Measurements from ENCODE around the gene PRRC1. TPM values are rescaled to one million over a fixed set of nuclear protein-coding genes. Genes with fewer than 3 reads are reported as not detected.

The PRRC1 gene
- polyA plus RNA-seq (ENCODE audit: insufficient read length in 12 of 12), result 10 to 100 TPM in 11 of 12 donors, not detected in 1; 51.4 to 86.4 (median 62.7) TPM
- long read RNA-seq, donor 1, full-length matches to known transcripts, result 10 of 33 reads
- long read RNA-seq, donor 1, partial matches to known transcripts, result 23 of 33 reads
- long read RNA-seq, donor 1, other reads (novel, unspliced or antisense), result 0 of 33 reads
- long read RNA-seq, donor 2, full-length matches to known transcripts, result 15 of 33 reads
- long read RNA-seq, donor 2, partial matches to known transcripts, result 18 of 33 reads
- long read RNA-seq, donor 2, other reads (novel, unspliced or antisense), result 0 of 33 reads
- long read RNA-seq, donor 3, full-length matches to known transcripts, result 10 of 10 reads
- long read RNA-seq, donor 3, partial matches to known transcripts, result 0 of 10 reads
- long read RNA-seq, donor 3, other reads (novel, unspliced or antisense), result 0 of 10 reads
- long read RNA-seq, donor 4, full-length matches to known transcripts, result 3 of 3 reads
- long read RNA-seq, donor 4, partial matches to known transcripts, result 0 of 3 reads
- long read RNA-seq, donor 4, other reads (novel, unspliced or antisense), result 0 of 3 reads
- long read RNA-seq, donor 5, full-length matches to known transcripts, result 14 of 31 reads
- long read RNA-seq, donor 5, partial matches to known transcripts, result 17 of 31 reads
- long read RNA-seq, donor 5, other reads (novel, unspliced or antisense), result 0 of 31 reads
- long read RNA-seq, donor 6, full-length matches to known transcripts, result 7 of 7 reads
- long read RNA-seq, donor 6, partial matches to known transcripts, result 0 of 7 reads
- long read RNA-seq, donor 6, other reads (novel, unspliced or antisense), result 0 of 7 reads
- long read RNA-seq, donor 7, full-length matches to known transcripts, result 6 of 6 reads
- long read RNA-seq, donor 7, partial matches to known transcripts, result 0 of 6 reads
- long read RNA-seq, donor 7, other reads (novel, unspliced or antisense), result 0 of 6 reads
- long read RNA-seq, donor 8, full-length matches to known transcripts, result 14 of 46 reads
- long read RNA-seq, donor 8, partial matches to known transcripts, result 32 of 46 reads
- long read RNA-seq, donor 8, other reads (novel, unspliced or antisense), result 0 of 46 reads
- long read RNA-seq, donor 9, full-length matches to known transcripts, result 7 of 18 reads
- long read RNA-seq, donor 9, partial matches to known transcripts, result 11 of 18 reads
- long read RNA-seq, donor 9, other reads (novel, unspliced or antisense), result 0 of 18 reads
- long read RNA-seq, donor 10, full-length matches to known transcripts, result 16 of 21 reads
- long read RNA-seq, donor 10, partial matches to known transcripts, result 5 of 21 reads
- long read RNA-seq, donor 10, other reads (novel, unspliced or antisense), result 0 of 21 reads
- long read RNA-seq, donor 11, full-length matches to known transcripts, result 15 of 29 reads
- long read RNA-seq, donor 11, partial matches to known transcripts, result 14 of 29 reads
- long read RNA-seq, donor 11, other reads (novel, unspliced or antisense), result 0 of 29 reads

- DNase-seq, result peak; percentile 86
Measured at GRCh38 chr5:127517480-127518318, at the start of gene PRRC1. Gene PRRC1, plus strand, starts transcription at chr5:127517640. Its CDS starts 5,840 bp downstream, at chr5:127523480.

GRCh38 chr5:127471211-127471610 is 46.2 kb upstream of the PRRC1 start:
- DNase-seq, result no peak

- DNase-seq, result no peak
Measured at GRCh38 chr5:127472700-127473099, 44.7 kb upstream of the PRRC1 start.

- no peak for DNase-seq
Measured at GRCh38 chr5:127486471-127486870, 31.0 kb upstream of the PRRC1 start.

- DNase-seq, result peak; percentile 58
Measured at GRCh38 chr5:127492854-127493738, 24.3 kb upstream of the PRRC1 start.

GRCh38 chr5:127498548-127498947 is 18.9 kb upstream of the PRRC1 start:
- DNase-seq, result no peak

- no peak for DNase-seq
Measured at GRCh38 chr5:127505905-127506304, 11.5 kb upstream of the PRRC1 start.

- no peak for DNase-seq
Measured at GRCh38 chr5:127506616-127507015, 10.8 kb upstream of the PRRC1 start.

GRCh38 chr5:127508644-127509373 is 8.6 kb upstream of the PRRC1 start:
- DNase-seq, result no peak

- no peak for DNase-seq
Measured at GRCh38 chr5:127513408-127513970, 4.0 kb upstream of the PRRC1 start.

- no peak for DNase-seq
Measured at GRCh38 chr5:127514816-127515215, 2.6 kb upstream of the PRRC1 start.

GRCh38 chr5:127515693-127516440 is 1.6 kb upstream of the PRRC1 start:
- DNase-seq, result no peak

- no peak for DNase-seq
Measured at GRCh38 chr5:127517110-127517479, 345 bp upstream of the PRRC1 start.

- DNase-seq, result no peak
Measured at GRCh38 chr5:127518319-127518621, 830 bp downstream of the PRRC1 start.

GRCh38 chr5:127519527-127519926 is 2.1 kb downstream of the PRRC1 start:
- no peak for DNase-seq

GRCh38 chr5:127521138-127521770 is 3.8 kb downstream of the PRRC1 start:
- no peak for DNase-seq

GRCh38 chr5:127525181-127525580 is 7.7 kb downstream of the PRRC1 start:
- no peak for DNase-seq
